ENCODE data around the gene ADAMTS6.

DNA sequence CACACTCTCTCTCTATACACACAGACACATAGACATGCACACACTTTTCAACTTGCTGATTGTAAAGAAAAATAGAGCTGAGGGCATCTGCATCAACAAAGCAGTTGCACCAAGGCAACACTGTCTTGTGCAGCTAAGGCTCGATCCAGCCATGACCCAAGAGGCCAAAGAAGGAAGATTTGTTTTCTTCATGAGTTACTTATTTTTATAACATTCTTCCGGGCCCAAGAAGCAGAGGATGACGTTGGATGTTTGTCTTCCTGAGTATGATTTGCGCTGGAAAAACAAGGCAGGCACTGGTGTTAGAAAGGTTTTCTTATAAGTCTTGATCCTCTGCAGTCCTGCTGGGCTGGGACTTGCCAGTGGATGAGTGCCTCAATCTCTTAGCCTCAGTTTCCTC, 344.1 kb downstream of the ADAMTS6 start:
- no peak for TF ChIP-seq MAZ (IDR thresholded peaks at IDR 0.05; ENCODE audit: borderline replicate concordance, low read depth, low read length)
- TF ChIP-seq KDM5A (IDR thresholded peaks at IDR 0.05): no peak
- TF ChIP-seq, protein P1, sequence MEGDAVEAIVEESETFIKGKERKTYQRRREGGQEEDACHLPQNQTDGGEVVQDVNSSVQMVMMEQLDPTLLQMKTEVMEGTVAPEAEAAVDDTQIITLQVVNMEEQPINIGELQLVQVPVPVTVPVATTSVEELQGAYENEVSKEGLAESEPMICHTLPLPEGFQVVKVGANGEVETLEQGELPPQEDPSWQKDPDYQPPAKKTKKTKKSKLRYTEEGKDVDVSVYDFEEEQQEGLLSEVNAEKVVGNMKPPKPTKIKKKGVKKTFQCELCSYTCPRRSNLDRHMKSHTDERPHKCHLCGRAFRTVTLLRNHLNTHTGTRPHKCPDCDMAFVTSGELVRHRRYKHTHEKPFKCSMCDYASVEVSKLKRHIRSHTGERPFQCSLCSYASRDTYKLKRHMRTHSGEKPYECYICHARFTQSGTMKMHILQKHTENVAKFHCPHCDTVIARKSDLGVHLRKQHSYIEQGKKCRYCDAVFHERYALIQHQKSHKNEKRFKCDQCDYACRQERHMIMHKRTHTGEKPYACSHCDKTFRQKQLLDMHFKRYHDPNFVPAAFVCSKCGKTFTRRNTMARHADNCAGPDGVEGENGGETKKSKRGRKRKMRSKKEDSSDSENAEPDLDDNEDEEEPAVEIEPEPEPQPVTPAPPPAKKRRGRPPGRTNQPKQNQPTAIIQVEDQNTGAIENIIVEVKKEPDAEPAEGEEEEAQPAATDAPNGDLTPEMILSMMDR (IDR thresholded peaks at IDR 0.05): no peak
- TF ChIP-seq HDAC2 (IDR thresholded peaks at IDR 0.05): no peak
- TF ChIP-seq HOXB13 (CRISPR knock-in tag; IDR thresholded peaks at IDR 0.05; ENCODE audit: low read depth): no peak
- TF ChIP-seq CEBPB (IDR thresholded peaks at IDR 0.05): no peak
- no peak for TF ChIP-seq JUNB (IDR thresholded peaks at IDR 0.05)
- no peak for TF ChIP-seq RAD21 (conservative IDR thresholded peaks at IDR 0.05 in 1 of 2, IDR thresholded peaks at IDR 0.05 in 1 of 2)
- TF ChIP-seq CBX2 (IDR thresholded peaks at IDR 0.05; ENCODE audit: borderline replicate concordance, low read depth): no peak
- TF ChIP-seq, protein P2, sequence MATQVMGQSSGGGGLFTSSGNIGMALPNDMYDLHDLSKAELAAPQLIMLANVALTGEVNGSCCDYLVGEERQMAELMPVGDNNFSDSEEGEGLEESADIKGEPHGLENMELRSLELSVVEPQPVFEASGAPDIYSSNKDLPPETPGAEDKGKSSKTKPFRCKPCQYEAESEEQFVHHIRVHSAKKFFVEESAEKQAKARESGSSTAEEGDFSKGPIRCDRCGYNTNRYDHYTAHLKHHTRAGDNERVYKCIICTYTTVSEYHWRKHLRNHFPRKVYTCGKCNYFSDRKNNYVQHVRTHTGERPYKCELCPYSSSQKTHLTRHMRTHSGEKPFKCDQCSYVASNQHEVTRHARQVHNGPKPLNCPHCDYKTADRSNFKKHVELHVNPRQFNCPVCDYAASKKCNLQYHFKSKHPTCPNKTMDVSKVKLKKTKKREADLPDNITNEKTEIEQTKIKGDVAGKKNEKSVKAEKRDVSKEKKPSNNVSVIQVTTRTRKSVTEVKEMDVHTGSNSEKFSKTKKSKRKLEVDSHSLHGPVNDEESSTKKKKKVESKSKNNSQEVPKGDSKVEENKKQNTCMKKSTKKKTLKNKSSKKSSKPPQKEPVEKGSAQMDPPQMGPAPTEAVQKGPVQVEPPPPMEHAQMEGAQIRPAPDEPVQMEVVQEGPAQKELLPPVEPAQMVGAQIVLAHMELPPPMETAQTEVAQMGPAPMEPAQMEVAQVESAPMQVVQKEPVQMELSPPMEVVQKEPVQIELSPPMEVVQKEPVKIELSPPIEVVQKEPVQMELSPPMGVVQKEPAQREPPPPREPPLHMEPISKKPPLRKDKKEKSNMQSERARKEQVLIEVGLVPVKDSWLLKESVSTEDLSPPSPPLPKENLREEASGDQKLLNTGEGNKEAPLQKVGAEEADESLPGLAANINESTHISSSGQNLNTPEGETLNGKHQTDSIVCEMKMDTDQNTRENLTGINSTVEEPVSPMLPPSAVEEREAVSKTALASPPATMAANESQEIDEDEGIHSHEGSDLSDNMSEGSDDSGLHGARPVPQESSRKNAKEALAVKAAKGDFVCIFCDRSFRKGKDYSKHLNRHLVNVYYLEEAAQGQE (IDR thresholded peaks at IDR 0.05): no peak
- TF ChIP-seq FOXS1 (CRISPR knock-in tag; IDR thresholded peaks at IDR 0.05): no peak
